ENCODE data around the gene C1QTNF9.
"Not testable (repeated sequence)": the region's sequence is repeated elsewhere in the genome, so short reads cannot be mapped to it uniquely, and the experiment has no call there.

DNA sequence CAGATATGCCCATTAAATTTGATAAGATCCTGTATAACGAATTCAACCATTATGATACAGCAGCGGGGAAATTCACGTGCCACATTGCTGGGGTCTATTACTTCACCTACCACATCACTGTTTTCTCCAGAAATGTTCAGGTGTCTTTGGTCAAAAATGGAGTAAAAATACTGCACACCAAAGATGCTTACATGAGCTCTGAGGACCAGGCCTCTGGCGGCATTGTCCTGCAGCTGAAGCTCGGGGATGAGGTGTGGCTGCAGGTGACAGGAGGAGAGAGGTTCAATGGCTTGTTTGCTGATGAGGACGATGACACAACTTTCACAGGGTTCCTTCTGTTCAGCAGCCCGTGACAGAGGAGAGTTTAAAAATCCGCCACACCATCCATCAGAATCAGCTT lies 12.0 kb downstream of the C1QTNF9 start:
- TF ChIP-seq, protein P1, sequence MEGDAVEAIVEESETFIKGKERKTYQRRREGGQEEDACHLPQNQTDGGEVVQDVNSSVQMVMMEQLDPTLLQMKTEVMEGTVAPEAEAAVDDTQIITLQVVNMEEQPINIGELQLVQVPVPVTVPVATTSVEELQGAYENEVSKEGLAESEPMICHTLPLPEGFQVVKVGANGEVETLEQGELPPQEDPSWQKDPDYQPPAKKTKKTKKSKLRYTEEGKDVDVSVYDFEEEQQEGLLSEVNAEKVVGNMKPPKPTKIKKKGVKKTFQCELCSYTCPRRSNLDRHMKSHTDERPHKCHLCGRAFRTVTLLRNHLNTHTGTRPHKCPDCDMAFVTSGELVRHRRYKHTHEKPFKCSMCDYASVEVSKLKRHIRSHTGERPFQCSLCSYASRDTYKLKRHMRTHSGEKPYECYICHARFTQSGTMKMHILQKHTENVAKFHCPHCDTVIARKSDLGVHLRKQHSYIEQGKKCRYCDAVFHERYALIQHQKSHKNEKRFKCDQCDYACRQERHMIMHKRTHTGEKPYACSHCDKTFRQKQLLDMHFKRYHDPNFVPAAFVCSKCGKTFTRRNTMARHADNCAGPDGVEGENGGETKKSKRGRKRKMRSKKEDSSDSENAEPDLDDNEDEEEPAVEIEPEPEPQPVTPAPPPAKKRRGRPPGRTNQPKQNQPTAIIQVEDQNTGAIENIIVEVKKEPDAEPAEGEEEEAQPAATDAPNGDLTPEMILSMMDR (tag by site-specific recombination; IDR thresholded peaks at IDR 0.05): not testable (repeated sequence)
- not testable (repeated sequence) for TF ChIP-seq ZNF629 (tag by site-specific recombination; IDR thresholded peaks at IDR 0.05); YY1 (tag by site-specific recombination; IDR thresholded peaks at IDR 0.05); ZNF510 (tag by site-specific recombination; IDR thresholded peaks at IDR 0.05; ENCODE audit: insufficient replicate concordance); ZNF138 (tag by site-specific recombination; IDR thresholded peaks at IDR 0.05; ENCODE audit: borderline replicate concordance); ZNF140 (tag by site-specific recombination; IDR thresholded peaks at IDR 0.05); ZFP69B (tag by site-specific recombination; IDR thresholded peaks at IDR 0.05); ZNF335 (tag by site-specific recombination; conservative IDR thresholded peaks at IDR 0.05); SETDB1 (IDR thresholded peaks at IDR 0.05; ENCODE audit: insufficient read length, low read length); ZNF747 (tag by site-specific recombination; IDR thresholded peaks at IDR 0.05); ZNF10 (tag by site-specific recombination; IDR thresholded peaks at IDR 0.05); HOXA7 (CRISPR knock-in tag; IDR thresholded peaks at IDR 0.05; ENCODE audit: borderline replicate concordance)
- TF ChIP-seq, protein P2, sequence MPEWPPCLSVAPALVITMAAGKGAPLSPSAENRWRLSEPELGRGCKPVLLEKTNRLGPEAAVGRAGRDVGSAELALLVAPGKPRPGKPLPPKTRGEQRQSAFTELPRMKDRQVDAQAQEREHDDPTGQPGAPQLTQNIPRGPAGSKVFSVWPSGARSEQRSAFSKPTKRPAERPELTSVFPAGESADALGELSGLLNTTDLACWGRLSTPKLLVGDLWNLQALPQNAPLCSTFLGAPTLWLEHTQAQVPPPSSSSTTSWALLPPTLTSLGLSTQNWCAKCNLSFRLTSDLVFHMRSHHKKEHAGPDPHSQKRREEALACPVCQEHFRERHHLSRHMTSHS (tag by site-specific recombination; IDR thresholded peaks at IDR 0.05): not testable (repeated sequence)

Measured in HEK293 (cell line).